HG03521 (cell line): ENCODE data around the gene SH3BP4.

Source experiments
- ATAC-seq: cut with Tn5 transposase; IDR thresholded peaks from one replicate; pipeline ENCODE4 v1.9.1; 2021; ENCODE audit warnings: mild to moderate bottlenecking, moderate library complexity; ENCODE audit not compliant: unreplicated experiment

SH3BP4 gene

GRCh38 chr2:234996069-234996940 is 44.5 kb downstream of the SH3BP4 start:
- ATAC-seq = no peak

GRCh38 chr2:234996941-234997270 is 45.1 kb downstream of the SH3BP4 start:
- no peak for ATAC-seq

- no peak for ATAC-seq
These were observed 45.6 kb downstream of the SH3BP4 start for GRCh38 chr2:234997389-234997788.

- ATAC-seq = no peak
These were observed 46.8 kb downstream of the SH3BP4 start for GRCh38 chr2:234998404-234999211.

- ATAC-seq = no peak
These were observed 48.1 kb downstream of the SH3BP4 start for GRCh38 chr2:234999740-235000425.

GRCh38 chr2:235000426-235001236 is 48.8 kb downstream of the SH3BP4 start:
- ATAC-seq = no peak

GRCh38 chr2:235001237-235002133 is 49.7 kb downstream of the SH3BP4 start:
- no peak for ATAC-seq

- no peak for ATAC-seq
These were observed 50.6 kb downstream of the SH3BP4 start for GRCh38 chr2:235002198-235003095.

- no peak for ATAC-seq
These were observed 51.4 kb downstream of the SH3BP4 start for GRCh38 chr2:235003096-235003775.

- no peak for ATAC-seq
These were observed 52.6 kb downstream of the SH3BP4 start for GRCh38 chr2:235004329-235004903.

GRCh38 chr2:235005023-235005422 is 53.2 kb downstream of the SH3BP4 start:
- ATAC-seq = no peak

GRCh38 chr2:235005603-235006259 is 53.9 kb downstream of the SH3BP4 start:
- no peak for ATAC-seq

GRCh38 chr2:235006461-235006860 is 54.6 kb downstream of the SH3BP4 start:
- no peak for ATAC-seq

GRCh38 chr2:235006986-235007385 is 55.2 kb downstream of the SH3BP4 start:
- ATAC-seq = no peak

- no peak for ATAC-seq
These were observed 56.0 kb downstream of the SH3BP4 start for GRCh38 chr2:235007664-235008457.

GRCh38 chr2:235008584-235009044 is 56.8 kb downstream of the SH3BP4 start:
- no peak for ATAC-seq
